SK-N-SH (cell line): ENCODE results near the gene RAB19. TPM values are rescaled to one million over a fixed set of nuclear protein-coding genes. Genes with fewer than 3 reads are reported as not detected.
"Not testable (repeated sequence)": the region's sequence is repeated elsewhere in the genome, so short reads cannot be mapped to it uniquely, and the experiment has no call there.

Source experiments
- CTCF ChIA-PET: fragments of 300-600, 350-600 bp; formaldehyde crosslinking; extraction: SDS; loops from one replicate; lab custom pipeline; 2021; lab: Yijun Ruan, JAX
- POLR2A ChIA-PET: fragments of 350-600 bp; sonication (Branson Sonifier 250); formaldehyde crosslinking; extraction: SDS; loops from one replicate; lab custom pipeline; 2020; ENCODE audit warnings: antibody characterized with exemption, inconsistent platforms; lab: Yijun Ruan, JAX
- DNase-seq: peaks from one replicate; pipeline ENCODE4 v3.0.0; 2012
- H2AFZ ChIP-seq: fragments of 200-600 bp; sonication (generic); 2 replicates; pipeline ENCODE4 v1.8.1; 2016; ENCODE audit warnings: antibody characterized with exemption, mild to moderate bottlenecking, low read depth
- H3F3A ChIP-seq: fragments of 200-600 bp; sonication (generic); replicated peaks from 2 replicates; pipeline ENCODE3; 2016; ENCODE audit warnings: antibody characterized with exemption, mild to moderate bottlenecking; ENCODE audit not compliant: insufficient read depth
- H3K27ac ChIP-seq, 2 experiments: fragments of 200-500 bp in 1 of 2; fragments of 200-600 bp in 1 of 2; sonication (Bioruptor generic) in 1 of 2; sonication (generic), shearing (Covaris generic) in 1 of 2; 2 replicates each; pipeline versions ENCODE4 v1.5.1 to v1.6.1; 2014 to 2016; ENCODE audit warnings: low read depth in 2 of 2, inconsistent platforms in 1 of 2, low read length in 1 of 2, mild to moderate bottlenecking in 1 of 2, mixed read lengths in 1 of 2
- H3K27me3 ChIP-seq: fragments of 200-600 bp; sonication (generic), shearing (Covaris generic); 2 replicates; pipeline ENCODE4 v1.6.1; 2016; ENCODE audit warnings: mixed run types; ENCODE audit not compliant: insufficient read depth
- H3K36me3 ChIP-seq, 2 experiments: fragments of 200-500 bp in 1 of 2; fragments of 200-600 bp in 1 of 2; sonication (Bioruptor generic) in 1 of 2; sonication (generic) in 1 of 2; replicated peaks in 1 of 2; 2 replicates each; pipeline versions ENCODE3 to v1.5.1; 2014 to 2016; ENCODE audit warnings: low read length in 1 of 2, mild to moderate bottlenecking in 1 of 2; ENCODE audit not compliant: insufficient read depth in 2 of 2, control insufficient read depth in 1 of 2
- H3K4me1 ChIP-seq, 2 experiments: fragments of 200-500 bp in 1 of 2; fragments of 200-600 bp in 1 of 2; sonication (Bioruptor generic) in 1 of 2; sonication (generic), shearing (Covaris generic) in 1 of 2; 2 replicates each; pipeline versions ENCODE4 v1.5.1 to v1.6.1; 2014 to 2016; ENCODE audit warnings: low read depth in 1 of 2, low read length in 1 of 2, mixed run types in 1 of 2; ENCODE audit not compliant: insufficient read depth in 2 of 2, control insufficient read depth in 1 of 2
- H3K4me2 ChIP-seq: fragments of 200-600 bp; sonication (generic), shearing (Covaris generic); 2 replicates; pipeline ENCODE4 v1.6.1; 2017; ENCODE audit warnings: mixed run types
- H3K4me3 ChIP-seq, 2 experiments: fragments of 200-500 bp in 1 of 2; fragments of 200-600 bp in 1 of 2; sonication (Bioruptor generic) in 1 of 2; sonication (generic), shearing (Covaris generic) in 1 of 2; 2 replicates each; pipeline versions ENCODE4 v1.5.1 to v1.8.1; 2014 to 2016; ENCODE audit warnings: low read depth in 2 of 2, inconsistent platforms in 1 of 2, low read length in 1 of 2, mild to moderate bottlenecking in 1 of 2, mixed read lengths in 1 of 2, moderate library complexity in 1 of 2
- H3K79me2 ChIP-seq: fragments of 200-600 bp; sonication (generic); 2 replicates; pipeline ENCODE4 v1.8.1; 2017; ENCODE audit warnings: mild to moderate bottlenecking; ENCODE audit not compliant: insufficient read depth
- H3K9ac ChIP-seq: fragments of 200-600 bp; sonication (generic); 2 replicates; pipeline ENCODE4 v1.6.1; 2017; ENCODE audit warnings: mixed run types
- H3K9me2 ChIP-seq: fragments of 200-600 bp; sonication (generic); 2 replicates; pipeline ENCODE4 v1.6.1; 2017; ENCODE audit warnings: mixed run types
- H3K9me3 ChIP-seq: fragments of 200-600 bp; sonication (generic); 2 replicates; pipeline ENCODE4 v1.6.1; 2017; ENCODE audit warnings: mixed run types, mild to moderate bottlenecking, moderate library complexity
- H4K20me1 ChIP-seq: fragments of 200-600 bp; sonication (generic); 2 replicates; pipeline ENCODE4 v1.6.1; 2017; ENCODE audit warnings: mild to moderate bottlenecking, mixed run types; ENCODE audit not compliant: insufficient read depth
- CHD2 ChIP-seq: fragments of 150-350 bp; IDR thresholded peaks from 2 replicates; pipeline ENCODE4 v1.6.1; 2018; ENCODE audit warnings: low read length; ENCODE audit not compliant: partially characterized antibody
- CTCF ChIP-seq: fragments of 200-600 bp; sonication (generic); IDR thresholded peaks from 2 replicates; pipeline ENCODE4 v1.6.1; 2017; ENCODE audit warnings: antibody characterized with exemption, mild to moderate bottlenecking, moderate library complexity
- ELF1 ChIP-seq: IDR thresholded peaks from 2 replicates; pipeline ENCODE4 v1.4.0; 2012
- EP300 ChIP-seq, 2 experiments: IDR thresholded peaks; 2 replicates each; pipeline versions ENCODE4 v1.4.0 to v1.6.1; 2012; ENCODE audit warnings: borderline replicate concordance in 1 of 2, low read depth in 1 of 2, low read length in 1 of 2
- EZH2phosphoT487 ChIP-seq: fragments of 200-600 bp; sonication (generic); IDR thresholded peaks from 2 replicates; pipeline ENCODE4 v1.6.1; 2017; ENCODE audit warnings: low read depth, mixed run types, mild to moderate bottlenecking, antibody characterized with exemption, moderate library complexity, borderline replicate concordance
- FOXJ3 ChIP-seq: sonication (generic); formaldehyde crosslinking; IDR thresholded peaks from 2 replicates; pipeline ENCODE4 v1.5.1; 2020; ENCODE audit warnings: mild to moderate bottlenecking, missing genetic modification reagents
- FOXM1 ChIP-seq: IDR thresholded peaks from 2 replicates; pipeline ENCODE4 v1.4.0; 2012; ENCODE audit warnings: low read depth, mild to moderate bottlenecking
- GABPA ChIP-seq: IDR thresholded peaks from 2 replicates; pipeline ENCODE4 v1.4.0; 2012; ENCODE audit warnings: low read depth, mild to moderate bottlenecking
- GATA2 ChIP-seq: sonication (generic); formaldehyde crosslinking; IDR thresholded peaks from 2 replicates; pipeline ENCODE4 v1.5.0; 2020; ENCODE audit warnings: mild to moderate bottlenecking, missing genetic modification reagents
- MAX ChIP-seq: IDR thresholded peaks from 2 replicates; pipeline ENCODE4 v1.4.0; 2012; ENCODE audit warnings: low read depth
- MEF2A ChIP-seq: IDR thresholded peaks from 2 replicates; pipeline ENCODE4 v1.4.0; 2012; ENCODE audit warnings: low read depth, borderline replicate concordance
- MXI1 ChIP-seq: IDR thresholded peaks from 2 replicates; pipeline ENCODE4 v1.6.1; 2012; ENCODE audit warnings: mild to moderate bottlenecking, low read depth, low read length, improper control_type of control experiment
- POLR2AphosphoS5 ChIP-seq: IDR thresholded peaks from 2 replicates; pipeline ENCODE4 v1.6.1; 2012; ENCODE audit warnings: low read depth, low read length
- SMC3 ChIP-seq: IDR thresholded peaks from 2 replicates; pipeline ENCODE4 v1.6.1; 2012; ENCODE audit warnings: low read depth, low read length, improper control_type of control experiment
- TAF1 ChIP-seq: IDR thresholded peaks from 2 replicates; pipeline ENCODE4 v1.6.1; 2012; ENCODE audit warnings: low read depth, mild to moderate bottlenecking, low read length, moderate library complexity, borderline replicate concordance
- WGBS: methylation state at CpG from one replicate; pipeline ENCODE4 v1.1.6; 2017; ENCODE audit warnings: low lambda C conversion rate; 5-methylcytosine and 5-hydroxymethylcytosine counted together
- polyA plus RNA-seq, 3 experiments: library from polyadenylated mRNA; depleted of rRNA; stranded (reverse); fragments of >200 nt; gene quantifications; 2 replicates each; pipeline ENCODE4 v1.2.3, GENCODE V29; 2012
- TF ChIP-seq, protein P1 (sequence below): fragments of 150-350 bp; IDR thresholded peaks from 2 replicates; pipeline ENCODE4 v1.6.1; 2017; ENCODE audit warnings: antibody characterized with exemption, low read length, low read depth, borderline replicate concordance
- TF ChIP-seq, protein P2 (sequence below): IDR thresholded peaks from 2 replicates; pipeline ENCODE4 v1.4.0; 2012; ENCODE audit warnings: low read depth, borderline replicate concordance

The RAB19 gene
- polyA plus RNA-seq, 1 of the 3 experiments (the other 2 are of a cell fraction): not detected

DNA sequence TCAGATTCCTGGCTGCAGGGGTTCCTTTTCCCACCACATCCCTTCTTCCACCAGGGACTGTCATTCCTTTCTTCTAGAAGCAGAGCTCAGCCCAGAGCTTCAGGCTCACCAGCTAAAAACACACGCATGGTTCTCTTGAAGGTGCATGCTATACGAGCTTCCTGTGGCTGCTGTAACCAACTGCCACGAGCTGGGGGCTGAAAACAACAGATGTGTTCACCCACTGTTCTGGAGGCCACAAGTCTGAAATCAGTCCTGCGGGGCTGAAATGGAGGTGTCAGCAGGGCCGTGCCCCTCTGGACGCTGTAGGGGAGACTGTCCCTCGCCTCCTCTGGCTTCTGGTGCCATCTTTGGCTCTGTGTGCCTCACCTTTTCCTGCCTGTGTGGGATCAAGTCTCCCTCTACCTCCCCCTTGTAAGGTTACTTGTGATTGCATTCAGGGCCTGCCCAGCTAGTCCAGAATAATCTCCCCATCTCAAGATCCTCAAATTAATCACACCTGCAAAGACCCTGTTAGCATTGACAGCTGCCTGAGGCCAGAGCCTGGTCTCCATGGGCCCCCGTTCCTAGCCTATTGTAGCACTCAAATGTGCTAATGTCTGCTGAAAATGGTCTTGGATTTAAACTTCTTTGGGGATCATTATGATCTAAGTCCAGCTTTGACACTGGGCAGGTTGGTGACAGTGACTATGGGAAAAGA is 13.7 kb downstream of the RAB19 start:
- no peaks in the 10 kb centered on the region for H4K20me1 ChIP-seq
- no peaks in the 10 kb centered on the region for H3F3A ChIP-seq
- ChIA-PET POLR2A (no interaction called here), CTCF (interaction anchor here (0.6 to 1.6 kb wide), 3 partner anchors 10 to 31 kb away, joined by 3 to 6 read pairs (median 4); no protein-coding TSS in a partner anchor)
- TF ChIP-seq GATA2: peak; percentile 52
- no peak for TF ChIP-seq FOXM1
- no peaks in the 10 kb centered on the region; a peak in 1 of 4 replicates for H3K4me1 ChIP-seq
- no peak overlapping the region for H3K27ac ChIP-seq
- no peak for DNase-seq
- H3K9ac ChIP-seq: no peak overlapping the region
- H3K36me3 ChIP-seq: no peaks in the 10 kb centered on the region
- no peak overlapping the region for H2AFZ ChIP-seq
- H3K9me3 ChIP-seq: no peaks in the 10 kb centered on the region
- H3K9me2 ChIP-seq: no peaks in the 10 kb centered on the region
- no peaks in the 10 kb centered on the region for H3K79me2 ChIP-seq
- H3K4me2 ChIP-seq: no peak overlapping the region
- 65% methylated on average over 8 of the region's 8 CpGs for WGBS
- peaks cover 9% of the 10 kb centered on the region; the same call in 1 of the 2 replicates for H3K27me3 ChIP-seq
- no peak overlapping the region for H3K4me3 ChIP-seq

DNA sequence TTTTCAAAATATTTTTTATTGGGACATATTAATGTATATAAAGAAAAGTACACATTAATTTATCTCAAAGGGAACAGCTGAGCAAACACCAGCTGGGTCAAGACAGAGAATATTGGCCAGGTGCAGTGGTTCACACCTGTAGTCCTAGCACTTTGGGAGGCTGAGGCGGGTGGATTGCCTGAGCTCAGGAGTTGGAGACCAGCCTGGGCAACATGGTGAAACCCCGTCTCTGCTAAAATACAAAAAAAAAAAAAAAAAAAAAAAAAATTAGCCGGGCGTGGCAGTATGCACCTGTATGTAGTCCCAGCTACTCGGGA is 14.3 kb downstream of the RAB19 start:
- 71% methylated on average over 5 of the region's 5 CpGs for WGBS
- H3K9me3 ChIP-seq, H3K79me2 ChIP-seq, H3K4me1 ChIP-seq, H3K36me3 ChIP-seq, POLR2A ChIA-PET, H3K4me2 ChIP-seq, H3K27ac ChIP-seq, H3K4me3 ChIP-seq, DNase-seq, H3K9ac ChIP-seq, H4K20me1 ChIP-seq, H2AFZ ChIP-seq, H3K9me2 ChIP-seq, H3F3A ChIP-seq: not testable (repeated sequence)
- CTCF ChIA-PET: interaction anchor here (1.3 to 1.6 kb wide), 2 partner anchors 9 to 25 kb away, joined by 4 to 6 read pairs; no protein-coding TSS in a partner anchor
- H3K27me3 ChIP-seq: peaks cover 14% of the 10 kb centered on the region; the same call in 1 of the 2 replicates

DNA sequence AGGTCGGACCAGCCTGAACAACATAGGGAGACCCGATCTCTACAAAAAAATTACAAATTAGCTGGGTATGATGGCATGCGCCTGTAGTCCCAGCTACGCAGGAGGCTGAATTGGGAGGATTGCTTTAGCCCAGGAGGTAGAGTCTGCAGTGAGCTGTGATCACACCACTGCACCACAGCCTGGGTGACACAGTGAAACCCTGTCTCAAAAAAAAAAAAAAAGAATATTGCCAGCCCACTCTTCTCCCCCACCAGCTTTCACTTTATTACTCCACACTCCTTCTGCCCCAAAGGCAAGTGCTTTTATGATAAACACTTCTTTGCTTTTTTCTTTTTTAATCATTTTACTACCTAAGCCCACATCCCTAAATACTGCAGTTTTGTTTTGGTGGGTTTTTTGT is 14.8 kb downstream of the RAB19 start:
- H3K9me3 ChIP-seq: no peaks in the 10 kb centered on the region
- H3K36me3 ChIP-seq: no peaks in the 10 kb centered on the region
- DNase-seq: no peak
- no peak overlapping the region for H3K9ac ChIP-seq
- no peak overlapping the region for H2AFZ ChIP-seq
- ChIA-PET CTCF (interaction anchor here (1.3 to 1.6 kb wide), 2 partner anchors 9 to 25 kb away, joined by 4 to 6 read pairs; no protein-coding TSS in a partner anchor), POLR2A (no interaction called here)
- no peaks in the 10 kb centered on the region; a peak in 1 of 4 replicates for H3K4me1 ChIP-seq
- peaks cover 19% of the 10 kb centered on the region; the same call in 1 of the 2 replicates for H3K27me3 ChIP-seq
- H3F3A ChIP-seq: no peaks in the 10 kb centered on the region
- WGBS: 63% methylated on average over 4 of the region's 4 CpGs
- no peak overlapping the region for H3K4me2 ChIP-seq
- no peaks in the 10 kb centered on the region for H3K9me2 ChIP-seq
- H3K79me2 ChIP-seq: no peaks in the 10 kb centered on the region
- no peak overlapping the region for H3K27ac ChIP-seq
- H4K20me1 ChIP-seq: no peaks in the 10 kb centered on the region
- no peak overlapping the region for H3K4me3 ChIP-seq
- TF ChIP-seq GABPA (no peak), EP300 (IDR thresholded peaks at IDR 0.05; ENCODE audit: borderline replicate concordance in 1 of 2, low read depth in 1 of 2, low read length in 1 of 2) (no peak), CTCF (no peak), MXI1 (no peak), MAX (no peak), EZH2phosphoT487 (no peak), ELF1 (no peak), MEF2A (no peak), TAF1 (no peak), SMC3 (no peak), CHD2 (no peak), POLR2AphosphoS5 (no peak), FOXJ3 (CRISPR knock-in tag) (no peak)
- TF ChIP-seq, protein P1, sequence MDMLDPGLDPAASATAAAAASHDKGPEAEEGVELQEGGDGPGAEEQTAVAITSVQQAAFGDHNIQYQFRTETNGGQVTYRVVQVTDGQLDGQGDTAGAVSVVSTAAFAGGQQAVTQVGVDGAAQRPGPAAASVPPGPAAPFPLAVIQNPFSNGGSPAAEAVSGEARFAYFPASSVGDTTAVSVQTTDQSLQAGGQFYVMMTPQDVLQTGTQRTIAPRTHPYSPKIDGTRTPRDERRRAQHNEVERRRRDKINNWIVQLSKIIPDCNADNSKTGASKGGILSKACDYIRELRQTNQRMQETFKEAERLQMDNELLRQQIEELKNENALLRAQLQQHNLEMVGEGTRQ: no peak
- TF ChIP-seq, protein P2, sequence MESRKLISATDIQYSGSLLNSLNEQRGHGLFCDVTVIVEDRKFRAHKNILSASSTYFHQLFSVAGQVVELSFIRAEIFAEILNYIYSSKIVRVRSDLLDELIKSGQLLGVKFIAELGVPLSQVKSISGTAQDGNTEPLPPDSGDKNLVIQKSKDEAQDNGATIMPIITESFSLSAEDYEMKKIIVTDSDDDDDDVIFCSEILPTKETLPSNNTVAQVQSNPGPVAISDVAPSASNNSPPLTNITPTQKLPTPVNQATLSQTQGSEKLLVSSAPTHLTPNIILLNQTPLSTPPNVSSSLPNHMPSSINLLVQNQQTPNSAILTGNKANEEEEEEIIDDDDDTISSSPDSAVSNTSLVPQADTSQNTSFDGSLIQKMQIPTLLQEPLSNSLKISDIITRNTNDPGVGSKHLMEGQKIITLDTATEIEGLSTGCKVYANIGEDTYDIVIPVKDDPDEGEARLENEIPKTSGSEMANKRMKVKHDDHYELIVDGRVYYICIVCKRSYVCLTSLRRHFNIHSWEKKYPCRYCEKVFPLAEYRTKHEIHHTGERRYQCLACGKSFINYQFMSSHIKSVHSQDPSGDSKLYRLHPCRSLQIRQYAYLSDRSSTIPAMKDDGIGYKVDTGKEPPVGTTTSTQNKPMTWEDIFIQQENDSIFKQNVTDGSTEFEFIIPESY: no peak
